Activated CD4-positive, alpha-beta T cell treated with anti-CD3 and anti-CD28 coated beads for 36 hours (primary cell): ENCODE results near the gene NDUFA8. TPM values are rescaled to one million over a fixed set of nuclear protein-coding genes. Genes with fewer than 3 reads are reported as not detected.

Experiments
- ATAC-seq: fragments of 200-7000 bp; cut with Tn5 transposase; one replicate; pipeline ENCODE4 v1.10.0; 2021; ENCODE audit warnings: mild to moderate bottlenecking, moderate library complexity
- CTCF ChIA-PET: fragments of 350-600 bp; sonication (Branson Sonifier 250); formaldehyde crosslinking; loops from one replicate; lab custom pipeline; 2021; ENCODE audit warnings: antibody characterized with exemption; lab: Charles Lee
- POLR2A ChIA-PET: fragments of 350-600 bp; sonication (Branson Sonifier 250); formaldehyde crosslinking; loops from one replicate; lab custom pipeline; 2021; ENCODE audit warnings: antibody characterized with exemption, inconsistent platforms; lab: Charles Lee
- DNase-seq: peaks from one replicate; pipeline ENCODE4 v3.0.0-alpha.2; 2020
- H3K27ac Mint-ChIP-seq: one replicate; pipeline ENCODE4 v1.8.0; 2021; ENCODE audit warnings: mixed read lengths
- H3K27me3 Mint-ChIP-seq: one replicate; pipeline ENCODE4 v1.8.0; 2021; ENCODE audit warnings: mixed read lengths
- H3K36me3 Mint-ChIP-seq: one replicate; pipeline ENCODE4 v1.8.0; 2021; ENCODE audit warnings: low read depth, mixed read lengths
- H3K4me1 Mint-ChIP-seq: one replicate; pipeline ENCODE4 v1.8.0; 2021; ENCODE audit warnings: mixed read lengths
- H3K4me3 Mint-ChIP-seq: one replicate; pipeline ENCODE4 v1.8.0; 2021; ENCODE audit warnings: mild to moderate bottlenecking, moderate library complexity, mixed read lengths
- H3K9me3 Mint-ChIP-seq: one replicate; pipeline ENCODE4 v1.8.0; 2021; ENCODE audit warnings: low read depth, mixed read lengths
- intact Hi-C, 2 experiments: fragments of 100-400 bp; cut with DNase I in 1 of 2; cut with micrococcal nuclease in 1 of 2; formaldehyde crosslinking; loops; one replicate each; pipeline versions ENCODE4 v1.14.2 to v1.15.1; 2022 to 2024; cut with DNase I, micrococcal nuclease
- total RNA-seq, 2 experiments: library from RNA; stranded (reverse); gene quantifications; one replicate each; pipeline ENCODE4 v1.2.3, GENCODE V29; 2021

The NDUFA8 gene
- total RNA-seq, 2 experiments from 2014 or later, result 50.4 to 57.2 TPM

DNA sequence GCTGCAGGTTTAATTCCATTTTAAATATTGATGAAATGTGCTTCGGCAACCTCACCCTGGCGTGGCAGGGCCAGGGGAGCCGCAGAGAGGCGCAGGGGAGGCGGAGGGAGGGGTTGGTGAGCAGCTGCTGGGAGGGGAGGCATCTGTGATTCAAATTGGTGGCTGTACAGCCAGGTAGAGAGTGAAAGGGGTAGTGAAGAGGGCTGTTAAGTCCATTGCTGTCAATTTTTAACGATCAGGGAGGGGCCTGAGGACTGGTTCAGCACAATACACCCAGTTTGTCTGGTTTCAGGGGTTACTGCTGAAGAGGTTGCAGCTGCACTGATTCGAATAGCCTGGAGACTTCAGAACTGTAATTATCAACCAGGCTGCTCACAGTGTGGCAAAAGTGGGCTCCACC, 37.8 kb upstream of the NDUFA8 start:
- no peaks in the 10 kb centered on the region for H3K9me3 Mint-ChIP-seq
- no peak overlapping the region for H3K4me3 Mint-ChIP-seq
- DNase-seq (no peak), ATAC-seq (no peak)
- H3K27ac Mint-ChIP-seq, result no peak overlapping the region
- H3K27me3 Mint-ChIP-seq, result peaks cover 13% of the 10 kb centered on the region
- intact Hi-C loops, result no loop called here
- POLR2A ChIA-PET, result no interaction called here
- H3K36me3 Mint-ChIP-seq, result no peaks in the 10 kb centered on the region
- CTCF ChIA-PET, result no interaction called here
- H3K4me1 Mint-ChIP-seq, result no peaks in the 10 kb centered on the region

DNA sequence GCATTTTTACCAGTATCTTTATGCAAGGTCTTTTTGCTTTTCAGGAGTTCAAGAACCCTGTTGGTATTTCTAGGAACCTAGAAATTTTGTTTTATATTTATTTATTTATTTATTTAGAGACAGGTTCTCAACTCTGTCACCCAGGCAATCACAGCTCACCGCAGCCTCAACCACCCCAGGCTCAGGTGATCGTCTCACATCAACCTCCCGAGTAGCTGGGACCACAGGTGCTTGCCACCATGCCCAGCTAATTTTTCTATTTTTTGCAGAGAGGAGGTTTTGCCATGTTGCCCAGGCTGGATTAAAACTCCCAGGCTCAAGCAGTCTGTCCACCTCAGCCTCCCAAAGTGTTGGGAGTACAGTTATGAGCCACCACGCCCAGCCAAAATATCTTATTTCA, 36.3 kb upstream of the NDUFA8 start:
- ChIA-PET CTCF (interaction anchor here (0.6 to 1.1 kb wide), 2 partner anchors 96 to 206 kb away, joined by 3 to 4 read pairs; no protein-coding TSS in a partner anchor), POLR2A (no interaction called here)
- ATAC-seq (no peak), DNase-seq (no peak)
- no peak overlapping the region for H3K4me3 Mint-ChIP-seq
- intact Hi-C loops, result no loop called here
- H3K4me1 Mint-ChIP-seq, result no peaks in the 10 kb centered on the region
- peaks cover 13% of the 10 kb centered on the region for H3K27me3 Mint-ChIP-seq
- no peak overlapping the region for H3K27ac Mint-ChIP-seq
- no peaks in the 10 kb centered on the region for H3K36me3 Mint-ChIP-seq
- H3K9me3 Mint-ChIP-seq, result no peaks in the 10 kb centered on the region

DNA sequence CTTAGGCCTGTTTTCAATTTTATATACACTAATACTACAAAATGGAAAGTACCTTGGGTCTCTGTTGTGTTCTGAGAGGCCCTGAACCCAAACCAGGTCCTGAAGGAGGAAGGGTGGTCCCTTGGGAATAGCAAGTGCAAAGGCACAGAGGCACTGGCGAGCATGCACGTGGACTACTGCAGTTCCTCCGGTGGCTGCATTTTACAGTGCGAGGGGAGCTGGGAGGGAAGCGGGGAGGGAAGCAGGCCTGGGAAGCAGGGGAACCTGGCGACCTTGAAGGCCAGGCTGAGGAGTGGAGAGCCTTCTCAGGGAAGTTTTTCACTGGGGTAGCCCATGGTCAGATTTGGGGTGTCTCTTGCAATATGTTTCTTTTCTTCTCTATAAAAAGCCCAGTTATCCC, 34.1 kb upstream of the NDUFA8 start:
- Mint-ChIP-seq H3K4me1 (no peaks in the 10 kb centered on the region), H3K27me3 (peaks cover 13% of the 10 kb centered on the region), H3K36me3 (no peaks in the 10 kb centered on the region), H3K27ac (no peak overlapping the region), H3K4me3 (no peak overlapping the region), H3K9me3 (no peaks in the 10 kb centered on the region)
- intact Hi-C loops, result no loop called here
- ATAC-seq (no peak), DNase-seq (no peak)
- CTCF ChIA-PET, result interaction anchor here (1.1 kb wide), 1 partner anchor 10 kb away, joined by 4 read pairs; no protein-coding TSS in a partner anchor
- POLR2A ChIA-PET, result no interaction called here

DNA sequence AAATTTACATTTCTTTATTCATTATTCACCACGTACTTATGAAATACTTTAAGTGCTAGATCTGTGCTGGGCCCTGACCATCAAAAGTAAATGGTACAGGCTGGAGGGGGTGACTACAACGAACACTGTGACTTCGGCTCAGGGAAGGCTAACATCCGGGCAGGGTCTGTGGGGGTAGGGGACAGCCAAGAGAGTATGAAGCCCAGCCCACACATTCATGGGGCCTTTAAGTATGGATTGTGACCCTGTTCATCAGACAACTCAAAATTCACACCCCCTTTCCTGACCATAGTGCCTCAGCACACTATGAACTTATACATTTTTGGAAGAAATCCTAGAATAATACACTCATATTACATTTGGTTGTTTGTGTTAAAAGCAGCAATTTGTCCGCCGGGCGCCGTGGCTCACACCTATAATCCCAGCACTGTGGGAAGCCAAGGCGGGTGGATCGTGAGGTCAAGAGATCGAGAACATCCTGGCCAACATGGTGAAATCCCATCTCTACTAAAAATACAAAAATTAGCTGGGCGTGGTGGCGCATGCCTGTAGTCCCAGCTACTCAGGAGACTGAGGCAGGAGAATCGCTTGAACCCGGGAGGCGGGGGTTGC, 33.4 kb upstream of the NDUFA8 start:
- Mint-ChIP-seq H3K36me3 (no peaks in the 10 kb centered on the region), H3K27me3 (peaks cover 8% of the 10 kb centered on the region), H3K27ac (no peak overlapping the region), H3K4me1 (no peaks in the 10 kb centered on the region), H3K9me3 (no peaks in the 10 kb centered on the region), H3K4me3 (no peak overlapping the region)
- DNase-seq (no peak), ATAC-seq (no peak)
- intact Hi-C loops, result no loop called here
- CTCF ChIA-PET, result interaction anchor here (1.1 kb wide), 1 partner anchor 9 kb away, joined by 4 read pairs; no protein-coding TSS in a partner anchor
- POLR2A ChIA-PET, result no interaction called here

DNA sequence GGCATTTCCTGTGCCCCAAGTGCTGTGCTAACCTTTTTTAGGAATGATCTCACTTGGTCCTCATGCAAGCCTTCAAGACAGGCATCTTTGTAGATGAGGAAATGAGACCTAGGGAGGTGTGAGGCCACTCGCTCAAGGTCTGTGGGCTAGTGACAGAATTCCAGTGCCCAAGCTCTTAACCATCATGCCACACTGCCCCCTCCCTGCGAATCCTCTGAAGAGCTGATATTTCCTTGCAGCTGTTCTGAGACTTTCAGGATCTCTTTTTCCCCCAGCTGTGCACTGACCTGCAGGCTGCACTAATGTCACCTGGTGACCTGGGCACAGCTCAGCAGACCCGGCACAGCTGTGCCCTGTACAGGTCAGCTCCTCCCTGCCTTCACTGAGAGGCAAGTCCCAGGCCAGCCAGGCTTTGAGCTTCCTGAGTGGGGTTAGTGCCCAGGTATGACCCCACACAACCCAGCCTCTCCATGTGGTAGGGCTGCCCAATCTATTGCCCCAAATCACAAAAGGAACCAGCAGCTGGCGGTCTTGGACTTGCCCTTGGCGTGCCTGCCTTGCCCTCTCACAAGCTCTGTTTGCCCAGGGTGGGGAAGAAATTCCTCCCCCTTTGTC, 32.8 kb upstream of the NDUFA8 start:
- no peaks in the 10 kb centered on the region for H3K9me3 Mint-ChIP-seq
- intact Hi-C loops, result no loop called here
- DNase-seq, result no peak
- no peaks in the 10 kb centered on the region for H3K4me1 Mint-ChIP-seq
- CTCF ChIA-PET, result interaction anchor here (0.6 kb wide), 1 partner anchor 94 kb away, joined by 3 read pairs; no protein-coding TSS in a partner anchor
- H3K27ac Mint-ChIP-seq, result no peak overlapping the region
- ATAC-seq, result no peak
- H3K4me3 Mint-ChIP-seq, result no peak overlapping the region
- POLR2A ChIA-PET, result no interaction called here
- no peaks in the 10 kb centered on the region for H3K36me3 Mint-ChIP-seq
- H3K27me3 Mint-ChIP-seq, result peaks cover 8% of the 10 kb centered on the region

DNA sequence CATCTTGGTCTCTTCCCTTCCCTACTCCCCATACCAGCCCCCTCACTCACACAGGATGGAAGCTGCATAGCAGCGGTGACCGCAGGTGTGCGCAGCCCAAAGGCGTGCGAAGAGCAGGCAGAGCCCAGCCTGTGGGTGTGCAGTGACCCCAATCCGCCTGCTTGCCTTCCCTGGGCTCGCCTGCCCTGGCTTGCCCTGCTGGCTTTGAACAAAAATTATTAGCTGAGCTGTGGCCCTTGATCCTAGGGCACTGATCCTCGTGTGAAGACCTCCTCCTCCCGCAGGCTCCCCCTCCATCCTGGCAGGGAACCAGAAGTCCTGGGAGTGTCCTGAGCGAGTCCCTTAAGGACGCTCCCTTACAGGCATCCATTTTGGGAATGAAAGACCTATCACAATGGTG, 32.0 kb upstream of the NDUFA8 start:
- ChIA-PET POLR2A (interaction anchor here (0.5 kb wide), 1 partner anchor 817 kb away, joined by 3 read pairs; no protein-coding TSS in a partner anchor), CTCF (interaction anchor here (0.6 to 1.1 kb wide), 3 partner anchors 73 to 119 kb away, joined by 3 to 4 read pairs (median 3); partner anchors contain the start of genes MRRF and RBM18)
- intact Hi-C loops, result no loop called here
- Mint-ChIP-seq H3K27me3 (peaks cover 3% of the 10 kb centered on the region), H3K9me3 (no peaks in the 10 kb centered on the region), H3K4me1 (no peaks in the 10 kb centered on the region), H3K27ac (no peak overlapping the region), H3K36me3 (no peaks in the 10 kb centered on the region), H3K4me3 (no peak overlapping the region)
- ATAC-seq (no peak), DNase-seq (no peak)

DNA sequence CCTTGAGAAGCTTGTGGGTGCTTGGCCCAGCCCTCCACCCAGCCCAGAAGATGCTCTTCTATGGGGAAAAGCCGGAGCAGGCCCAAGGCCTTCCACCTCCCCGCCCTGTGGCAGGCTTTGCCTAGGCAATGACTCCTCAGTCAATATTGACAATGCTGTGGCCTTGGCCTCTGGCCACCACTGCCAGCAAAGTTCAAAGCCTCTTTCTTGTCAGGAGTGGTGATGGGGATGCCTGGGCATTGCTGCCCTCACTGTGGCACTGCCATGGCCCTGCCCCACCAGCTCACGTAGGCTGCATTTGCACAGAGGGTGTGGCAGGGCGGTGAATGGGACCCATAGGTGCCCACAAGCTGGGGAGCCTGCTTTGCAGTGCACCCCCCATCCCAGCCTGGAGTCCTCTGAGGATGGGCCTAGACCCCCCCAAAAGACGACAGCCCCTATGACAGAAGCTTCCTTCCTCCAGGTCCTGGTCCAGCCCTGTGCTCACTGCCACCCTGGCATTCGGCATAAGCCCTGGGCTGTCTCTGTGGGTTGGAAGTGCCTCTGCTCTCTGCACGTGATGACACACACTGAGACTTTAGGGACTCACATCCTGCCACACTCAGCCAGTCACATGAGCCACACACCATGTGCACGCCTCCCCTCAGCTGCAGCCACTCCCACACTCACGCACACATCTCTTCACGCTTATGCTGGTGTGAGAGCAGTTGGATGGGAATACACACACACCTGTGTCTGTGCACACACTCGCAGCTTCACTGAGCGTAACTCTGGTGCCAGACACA, 31.2 kb upstream of the NDUFA8 start:
- Mint-ChIP-seq H3K9me3 (no peaks in the 10 kb centered on the region), H3K27ac (no peak overlapping the region), H3K27me3 (peaks cover 3% of the 10 kb centered on the region), H3K4me3 (no peak overlapping the region), H3K4me1 (no peaks in the 10 kb centered on the region), H3K36me3 (no peaks in the 10 kb centered on the region)
- ATAC-seq (peak; percentile 78), DNase-seq (peak; percentile 41)
- CTCF ChIA-PET, result interaction anchor here (0.9 to 1.1 kb wide), 2 partner anchors 74 to 120 kb away, joined by 3 to 4 read pairs; partner anchors contain the start of genes MRRF and RBM18
- POLR2A ChIA-PET, result no interaction called here
- intact Hi-C loops, result no loop called here

DNA sequence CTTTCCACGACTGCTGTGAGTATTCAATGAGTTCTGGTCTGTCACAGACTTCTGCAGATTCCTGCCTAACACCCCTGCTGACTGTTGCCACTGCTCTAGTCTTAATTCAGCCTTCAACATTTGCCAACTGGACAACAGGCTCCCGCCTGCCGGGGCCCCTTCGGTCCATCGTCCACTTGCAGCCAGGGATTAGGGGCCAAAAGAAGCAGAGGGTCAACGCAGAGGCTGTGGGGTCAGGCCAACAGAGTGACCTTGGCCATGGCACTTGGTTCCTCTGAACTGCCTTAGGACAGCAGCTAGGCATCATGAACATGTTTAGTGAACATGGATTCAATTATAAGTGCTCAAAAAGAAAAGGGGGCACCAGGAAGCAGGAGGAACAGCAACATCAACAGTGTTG, 28.8 kb upstream of the NDUFA8 start:
- H3K36me3 Mint-ChIP-seq, result no peaks in the 10 kb centered on the region
- H3K4me3 Mint-ChIP-seq, result no peak overlapping the region
- intact Hi-C loops, result no loop called here
- no peaks in the 10 kb centered on the region for H3K4me1 Mint-ChIP-seq
- H3K9me3 Mint-ChIP-seq, result no peaks in the 10 kb centered on the region
- CTCF ChIA-PET, result interaction anchor here (0.7 kb wide), 1 partner anchor 63 kb away, joined by 3 read pairs; no protein-coding TSS in a partner anchor
- no peak overlapping the region for H3K27ac Mint-ChIP-seq
- ATAC-seq (no peak), DNase-seq (no peak)
- H3K27me3 Mint-ChIP-seq, result peaks cover 2% of the 10 kb centered on the region
- POLR2A ChIA-PET, result no interaction called here

DNA sequence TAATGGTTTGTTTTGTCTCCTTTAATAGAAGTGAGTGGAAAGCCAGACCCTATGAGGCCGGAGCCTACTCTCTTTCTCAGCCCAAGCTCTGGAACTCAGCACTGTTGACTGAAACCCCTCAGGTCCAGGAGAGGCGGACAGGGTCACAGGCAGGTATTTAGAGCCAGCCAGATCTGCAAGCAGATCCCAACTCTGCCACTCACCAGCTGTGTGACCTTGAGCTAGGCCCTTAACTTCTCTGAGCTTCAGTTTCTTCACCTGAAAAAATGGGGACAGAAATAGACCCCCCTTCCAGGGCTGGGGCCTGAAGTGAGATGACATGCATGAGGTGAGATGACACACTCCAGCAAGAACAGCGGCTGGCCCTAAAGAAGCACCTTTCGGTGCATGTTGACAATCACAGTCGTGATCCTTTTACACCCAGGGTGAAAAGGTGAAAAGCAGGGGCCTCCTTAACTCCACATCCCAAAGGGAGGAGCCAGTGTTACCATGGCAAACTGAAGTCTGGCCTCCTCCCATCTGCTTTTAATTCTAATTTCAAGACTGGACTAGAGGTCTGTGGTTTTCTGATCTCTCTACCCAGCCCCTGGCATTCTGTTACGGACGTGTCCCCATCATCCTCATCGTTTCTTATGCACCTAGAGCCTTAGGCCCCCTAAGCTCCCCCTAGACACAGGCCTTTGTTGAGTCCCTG, 27.3 kb upstream of the NDUFA8 start:
- POLR2A ChIA-PET, result no interaction called here

DNA sequence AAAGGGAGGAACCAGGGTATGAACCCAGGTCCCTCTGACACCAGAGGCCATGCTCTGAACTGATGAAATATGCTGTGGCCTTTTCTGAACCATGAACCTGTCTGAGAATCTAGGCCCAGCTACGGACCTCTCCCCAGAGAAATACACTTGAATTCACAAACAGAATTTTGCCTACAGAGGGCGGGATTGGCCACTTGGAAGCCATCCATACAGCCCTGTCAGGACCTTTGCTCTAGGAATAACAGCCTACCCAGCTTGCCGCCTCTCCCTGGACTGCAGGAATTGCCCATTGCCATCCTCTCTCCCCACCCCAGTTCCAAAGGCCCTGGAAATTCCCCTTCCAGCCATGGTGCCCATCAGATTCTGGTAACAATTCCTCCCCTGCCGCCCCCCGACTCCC, 26.7 kb upstream of the NDUFA8 start:
- Mint-ChIP-seq H3K4me3 (no peak overlapping the region), H3K4me1 (no peaks in the 10 kb centered on the region), H3K27ac (no peak overlapping the region), H3K36me3 (no peaks in the 10 kb centered on the region), H3K9me3 (no peaks in the 10 kb centered on the region), H3K27me3 (peaks cover 7% of the 10 kb centered on the region)
- ChIA-PET CTCF (interaction anchor here (0.9 to 1.0 kb wide), 2 partner anchors 9 to 165 kb away, joined by 3 read pairs; no protein-coding TSS in a partner anchor), POLR2A (no interaction called here)
- intact Hi-C loops, result no loop called here
- no peak for DNase-seq
- ATAC-seq, result no peak

More for the DNA sequence above, 27.3 kb upstream of the NDUFA8 start:
- CTCF ChIA-PET, result interaction anchor here (0.9 to 1.0 kb wide), 3 partner anchors 10 to 165 kb away, joined by 3 read pairs; no protein-coding TSS in a partner anchor
- Mint-ChIP-seq H3K4me1 (no peaks in the 10 kb centered on the region), H3K27ac (no peak overlapping the region), H3K36me3 (no peaks in the 10 kb centered on the region), H3K9me3 (no peaks in the 10 kb centered on the region), H3K27me3 (peaks cover 7% of the 10 kb centered on the region), H3K4me3 (no peak overlapping the region)
- DNase-seq (no peak), ATAC-seq (no peak)
- intact Hi-C loops, result no loop called here

DNA sequence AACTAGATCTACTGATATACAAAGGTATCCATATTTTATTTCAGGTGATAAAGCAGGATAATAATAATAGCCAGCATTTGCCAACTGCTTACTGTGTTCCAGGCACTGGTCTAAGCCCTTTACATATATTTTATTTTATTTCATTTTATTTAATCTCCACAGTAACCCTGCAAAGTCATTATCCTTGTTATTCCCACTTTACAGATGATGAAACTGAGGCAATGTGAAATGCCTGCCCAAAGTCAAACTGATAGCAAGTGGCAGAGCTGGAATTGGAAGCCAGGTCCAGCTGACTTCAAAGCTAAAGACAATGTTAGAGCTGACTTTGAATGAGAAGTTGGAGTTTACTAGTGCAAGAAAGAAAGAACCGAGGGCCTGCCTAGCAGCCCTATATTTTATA, 25.0 kb upstream of the NDUFA8 start:
- POLR2A ChIA-PET, result no interaction called here
- no peak overlapping the region for H3K27ac Mint-ChIP-seq
- CTCF ChIA-PET, result no interaction called here
- DNase-seq, result no peak
- intact Hi-C loops, result no loop called here
- H3K4me3 Mint-ChIP-seq, result no peak overlapping the region
- H3K9me3 Mint-ChIP-seq, result no peaks in the 10 kb centered on the region
- ATAC-seq, result no peak
- no peaks in the 10 kb centered on the region for H3K36me3 Mint-ChIP-seq
- peaks cover 7% of the 10 kb centered on the region for H3K27me3 Mint-ChIP-seq
- H3K4me1 Mint-ChIP-seq, result no peaks in the 10 kb centered on the region
